Stimulated activated CD4-positive, alpha-beta T cell treated with anti-CD3 and anti-CD28 coated beads, Interleukin-1b, Interleukin-23, amount 100 ng/mL, for 24 hours (primary cell): ENCODE data around the gene RAET1E.
"Not testable (repeated sequence)": the region's sequence is repeated elsewhere in the genome, so short reads cannot be mapped to it uniquely, and the experiment has no call there.

Experiments used
- DNase-seq, 4 experiments: peaks; one replicate each; pipeline ENCODE4 v3.0.0-alpha.2; 2020; ENCODE audit warnings: low read depth in 4 of 4, low spot score in 1 of 4

RAET1E gene

GRCh38 chr6:149862922-149863697 lies 34.8 kb downstream of the RAET1E start:
- DNase-seq: no peak

- not testable (repeated sequence) for DNase-seq
Measured at GRCh38 chr6:149862424-149862738, 35.5 kb downstream of the RAET1E start.

- DNase-seq: no peak
Measured at GRCh38 chr6:149861603-149862423, 36.1 kb downstream of the RAET1E start.

GRCh38 chr6:149860834-149861602 lies 36.9 kb downstream of the RAET1E start:
- DNase-seq: no peak

GRCh38 chr6:149860513-149860833 lies 37.4 kb downstream of the RAET1E start:
- no peak for DNase-seq

- DNase-seq: no peak
Measured at GRCh38 chr6:149859938-149860337, 38.0 kb downstream of the RAET1E start.

GRCh38 chr6:149859368-149859767 lies 38.5 kb downstream of the RAET1E start:
- DNase-seq: no peak

- no peak for DNase-seq
Measured at GRCh38 chr6:149857541-149857940, 40.4 kb downstream of the RAET1E start.

GRCh38 chr6:149856256-149856994 lies 41.5 kb downstream of the RAET1E start:
- no peak for DNase-seq

GRCh38 chr6:149855741-149856140 lies 42.2 kb downstream of the RAET1E start:
- no peak for DNase-seq

- no peak for DNase-seq
Measured at GRCh38 chr6:149855040-149855654, 42.8 kb downstream of the RAET1E start.

GRCh38 chr6:149854532-149854931 lies 43.4 kb downstream of the RAET1E start:
- DNase-seq: no peak

GRCh38 chr6:149854017-149854416 lies 43.9 kb downstream of the RAET1E start:
- not testable (repeated sequence) for DNase-seq

GRCh38 chr6:149852881-149853280 lies 45.0 kb downstream of the RAET1E start:
- DNase-seq: no peak

GRCh38 chr6:149852180-149852579 lies 45.7 kb downstream of the RAET1E start:
- DNase-seq: no peak

GRCh38 chr6:149851461-149852110 lies 46.3 kb downstream of the RAET1E start:
- no peak for DNase-seq

- not testable (repeated sequence) for DNase-seq
Measured at GRCh38 chr6:149848343-149848742, 49.6 kb downstream of the RAET1E start.
